NAMALWA (cell line): ENCODE results near the gene SGIP1.
"Not testable (repeated sequence)": the region's sequence is repeated elsewhere in the genome, so short reads cannot be mapped to it uniquely, and the experiment has no call there.

Experiments used
- DNase-seq: peaks from one replicate; pipeline ENCODE4 v3.0.0-alpha.2; 2015; ENCODE audit warnings: low spot score

The SGIP1 gene

GRCh38 chr1:66731170-66731865, 197.4 kb downstream of the SGIP1 start:
- no peak for DNase-seq

- DNase-seq, result no peak
These were observed 198.6 kb downstream of the SGIP1 start for GRCh38 chr1:66732407-66733166.

GRCh38 chr1:66733348-66734017, 199.5 kb downstream of the SGIP1 start:
- DNase-seq, result peak; percentile 21

GRCh38 chr1:66734531-66734930, 200.6 kb downstream of the SGIP1 start:
- not testable (repeated sequence) for DNase-seq

- no peak for DNase-seq
These were observed 203.9 kb downstream of the SGIP1 start for GRCh38 chr1:66737836-66738235.

GRCh38 chr1:66739401-66740157, 205.6 kb downstream of the SGIP1 start:
- DNase-seq, result no peak

GRCh38 chr1:66745451-66745850, 211.5 kb downstream of the SGIP1 start:
- DNase-seq, result no peak

- no peak for DNase-seq
These were observed 213.5 kb downstream of the SGIP1 start for GRCh38 chr1:66747501-66747900.

- no peak for DNase-seq
These were observed 216.6 kb downstream of the SGIP1 start for GRCh38 chr1:66750577-66750976.

- DNase-seq, result no peak
These were observed 217.2 kb downstream of the SGIP1 start for GRCh38 chr1:66751160-66751559.

- no peak for DNase-seq
These were observed 218.1 kb downstream of the SGIP1 start, which contains the start of gene DYNLT5 for GRCh38 chr1:66752000-66752592. TSS of gene DYNLT5 (plus strand) at chr1:66752459. CDS start at chr1:66754659, 2,200 bp downstream.

GRCh38 chr1:66752671-66753371, 218.9 kb downstream of the SGIP1 start:
- DNase-seq, result no peak

GRCh38 chr1:66757722-66758240, 223.8 kb downstream of the SGIP1 start:
- no peak for DNase-seq

GRCh38 chr1:66758241-66758755, 224.3 kb downstream of the SGIP1 start:
- DNase-seq, result peak; percentile 44

- DNase-seq, result no peak
These were observed 226.6 kb downstream of the SGIP1 start for GRCh38 chr1:66760506-66760905.

- DNase-seq, result no peak
These were observed 227.3 kb downstream of the SGIP1 start for GRCh38 chr1:66761221-66761620.

- DNase-seq, result peak; percentile 82
These were observed 231.1 kb downstream of the SGIP1 start for GRCh38 chr1:66764994-66765578.

GRCh38 chr1:66767626-66768025, 233.7 kb downstream of the SGIP1 start:
- no peak for DNase-seq

- DNase-seq, result no peak
These were observed 235.0 kb downstream of the SGIP1 start for GRCh38 chr1:66768965-66769364.
